IMR-90 (cell line): Measurements from ENCODE around the gene TAAR8. TPM values are rescaled to one million over a fixed set of nuclear protein-coding genes. Genes with fewer than 3 reads are reported as not detected.

ENCODE experiments used
- ATAC-seq: fragments of 200-7000 bp; cut with Tn5 transposase; 2 replicates; pipeline ENCODE4 v1.9.1; 2020; ENCODE audit warnings: low read depth, mild to moderate bottlenecking, moderate library complexity
- BruUV-seq: library from RNA; stranded (reverse); fragments of 400-500 nt; replicated peaks from 2 replicates; lab custom pipeline; 2021; lab: Mats Ljungman, UMichigan
- CTCF ChIA-PET: fragments of 300-600 bp; formaldehyde crosslinking; extraction: SDS; loops from one replicate; lab custom pipeline; 2021; ENCODE audit warnings: antibody characterized with exemption; lab: Yijun Ruan, JAX
- POLR2A ChIA-PET: fragments of 300-600 bp; sonication (Branson Sonifier 250); formaldehyde crosslinking; loops from one replicate; lab custom pipeline; 2022; ENCODE audit warnings: antibody characterized with exemption; ENCODE audit not compliant: unreplicated experiment; lab: Charles Lee
- DNase-seq: peaks from one replicate; pipeline ENCODE4 v3.0.0; 2013
- H2AFZ ChIP-seq: replicated peaks from 2 replicates; pipeline ENCODE3; 2013; ENCODE audit warnings: low read length, mild to moderate bottlenecking; ENCODE audit not compliant: poor library complexity
- H2AK5ac ChIP-seq: 2 replicates; pipeline ENCODE4 v1.6.1; 2013; ENCODE audit warnings: low read depth, low read length, inconsistent platforms
- H2AK9ac ChIP-seq: replicated peaks from 2 replicates; pipeline ENCODE3; 2013; ENCODE audit warnings: mild to moderate bottlenecking, low read depth, low read length, moderate library complexity; ENCODE audit not compliant: poor library complexity
- H2BK120ac ChIP-seq: 2 replicates; pipeline ENCODE4 v1.6.1; 2013; ENCODE audit warnings: low read depth, low read length, inconsistent platforms
- H2BK15ac ChIP-seq: 3 replicates; pipeline ENCODE4 v1.6.1; 2013; ENCODE audit warnings: low read depth, low read length, inconsistent platforms
- H2BK20ac ChIP-seq: 2 replicates; pipeline ENCODE4 v1.6.1; 2013; ENCODE audit warnings: low read depth, mild to moderate bottlenecking, inconsistent platforms, low read length, moderate library complexity
- H2BK5ac ChIP-seq: 2 replicates; pipeline ENCODE4 v1.6.1; 2013; ENCODE audit warnings: mild to moderate bottlenecking, low read depth, low read length, inconsistent platforms; ENCODE audit not compliant: poor library complexity, severe bottlenecking
- H3K14ac ChIP-seq: replicated peaks from 2 replicates; pipeline ENCODE4 v1.6.1; 2013; ENCODE audit warnings: low read depth, low read length, inconsistent platforms
- H3K18ac ChIP-seq: 2 replicates; pipeline ENCODE4 v1.6.1; 2013; ENCODE audit warnings: low read depth, low read length, control low read depth
- H3K23ac ChIP-seq: 2 replicates; pipeline ENCODE4 v1.6.1; 2013; ENCODE audit warnings: low read depth, low read length, inconsistent platforms
- H3K27ac ChIP-seq: 2 replicates; pipeline ENCODE4 v1.5.1; 2013; ENCODE audit warnings: mild to moderate bottlenecking, control low read depth, low read length; ENCODE audit not compliant: insufficient read depth
- H3K27me3 ChIP-seq: 2 replicates; pipeline ENCODE4 v1.6.1; 2013; ENCODE audit warnings: low read length; ENCODE audit not compliant: control insufficient read depth, insufficient read depth
- H3K36me3 ChIP-seq: 2 replicates; pipeline ENCODE4 v1.6.1; 2013; ENCODE audit warnings: low read length, mixed read lengths; ENCODE audit not compliant: control insufficient read depth, insufficient read depth
- H3K4ac ChIP-seq: 2 replicates; pipeline ENCODE4 v1.6.1; 2013; ENCODE audit warnings: low read depth, low read length, inconsistent platforms
- H3K4me1 ChIP-seq: 2 replicates; pipeline ENCODE4 v1.6.1; 2013; ENCODE audit warnings: low read length, mixed read lengths; ENCODE audit not compliant: control insufficient read depth, insufficient read depth
- H3K4me2 ChIP-seq: 2 replicates; pipeline ENCODE4 v1.6.1; 2013; ENCODE audit warnings: low read depth, mild to moderate bottlenecking, control low read depth, low read length, moderate library complexity
- H3K4me3 ChIP-seq: 2 replicates; pipeline ENCODE4 v1.5.1; 2013; ENCODE audit warnings: low read depth, mild to moderate bottlenecking, control low read depth, low read length, moderate library complexity; ENCODE audit not compliant: insufficient read depth
- H3K56ac ChIP-seq: 2 replicates; pipeline ENCODE4 v1.6.1; 2013; ENCODE audit warnings: low read length, inconsistent platforms; ENCODE audit not compliant: insufficient read depth; ENCODE audit errors: extremely low read depth
- H3K79me1 ChIP-seq, 2 experiments: 2 replicates each; pipeline ENCODE4 v1.6.1; 2013; ENCODE audit warnings: low read length in 2 of 2, inconsistent platforms in 1 of 2, low read depth in 1 of 2
- H3K9ac ChIP-seq: 2 replicates; pipeline ENCODE4 v1.6.1; 2013; ENCODE audit warnings: low read depth, low read length, control low read depth
- H3K9me1 ChIP-seq: 2 replicates; pipeline ENCODE4 v1.6.1; 2013; ENCODE audit warnings: low read length, inconsistent platforms; ENCODE audit not compliant: insufficient read depth
- H3K9me3 ChIP-seq: 2 replicates; pipeline ENCODE4 v1.6.1; 2013; ENCODE audit warnings: low read length; ENCODE audit not compliant: control insufficient read depth, insufficient read depth
- H4K20me1 ChIP-seq: 2 replicates; pipeline ENCODE4 v1.6.1; 2013; ENCODE audit warnings: low read length, inconsistent platforms; ENCODE audit not compliant: insufficient read depth
- H4K5ac ChIP-seq: 2 replicates; pipeline ENCODE4 v1.6.1; 2013; ENCODE audit warnings: mild to moderate bottlenecking, low read depth, low read length, control low read depth
- H4K8ac ChIP-seq, 2 experiments: 2 replicates each; pipeline ENCODE4 v1.6.1; 2013; ENCODE audit warnings: low read depth in 2 of 2, low read length in 2 of 2, control low read depth in 1 of 2, inconsistent platforms in 1 of 2
- H4K91ac ChIP-seq: 2 replicates; pipeline ENCODE4 v1.6.1; 2013; ENCODE audit warnings: low read depth, low read length, inconsistent platforms; ENCODE audit not compliant: insufficient read depth
- BHLHE40 ChIP-seq: fragments of 150-350 bp; IDR thresholded peaks from 2 replicates; pipeline ENCODE4 v1.6.1; 2016; ENCODE audit warnings: mild to moderate bottlenecking, low read depth, low read length
- CEBPB ChIP-seq: IDR thresholded peaks from 2 replicates; pipeline ENCODE4 v1.6.1; 2012; ENCODE audit warnings: low read depth, low read length, improper control_type of control experiment
- CHD1 ChIP-seq: IDR thresholded peaks from 2 replicates; pipeline ENCODE4 v1.6.1; 2012; ENCODE audit warnings: low read depth, low read length, improper control_type of control experiment
- FOS ChIP-seq: fragments of 150-350 bp; IDR thresholded peaks from 2 replicates; pipeline ENCODE4 v1.6.1; 2016; ENCODE audit warnings: low read depth, low read length
- MXI1 ChIP-seq: IDR thresholded peaks from 2 replicates; pipeline ENCODE4 v1.6.1; 2012; ENCODE audit warnings: low read depth, mild to moderate bottlenecking, low read length, moderate library complexity, borderline replicate concordance
- NFE2L2 ChIP-seq: fragments of 150-350 bp; IDR thresholded peaks from 2 replicates; pipeline ENCODE4 v1.6.1; 2016; ENCODE audit warnings: low read depth, mild to moderate bottlenecking, low read length
- POLR2A ChIP-seq: IDR thresholded peaks from 2 replicates; pipeline ENCODE4 v1.6.1; 2012; ENCODE audit warnings: mild to moderate bottlenecking, low read depth, low read length
- RAD21 ChIP-seq: IDR thresholded peaks from 2 replicates; pipeline ENCODE4 v1.6.1; 2012; ENCODE audit warnings: low read length, improper control_type of control experiment
- RCOR1 ChIP-seq: IDR thresholded peaks from 2 replicates; pipeline ENCODE4 v1.6.1; 2012; ENCODE audit warnings: mild to moderate bottlenecking, low read length, improper control_type of control experiment; ENCODE audit not compliant: insufficient replicate concordance
- RFX5 ChIP-seq: IDR thresholded peaks from 2 replicates; pipeline ENCODE4 v1.8.0; 2012; ENCODE audit warnings: low read depth, mild to moderate bottlenecking, low read length, moderate library complexity
- SMC3 ChIP-seq: fragments of 150-350 bp; IDR thresholded peaks from 2 replicates; pipeline ENCODE4 v1.6.1; 2016; ENCODE audit warnings: low read depth, mild to moderate bottlenecking, antibody characterized with exemption, low read length, moderate library complexity
- WGBS, 2 experiments: methylation state at CpG; one replicate each; pipeline versions ENCODE4 v1.1.5 to v1.1.7; 2013; ENCODE audit warnings: missing lambda C conversion rate in 2 of 2; ENCODE audit not compliant: insufficient read length in 1 of 2; ENCODE audit errors: extremely low coverage in 2 of 2; 5-methylcytosine and 5-hydroxymethylcytosine counted together
- dilution Hi-C: fragments of 300-500 bp; cut with HindIII; formaldehyde crosslinking; loops from one replicate; pipeline ENCODE4 v1.14.3; 2018; ENCODE audit warnings: low sequenced_read_pairs; ENCODE audit not compliant: unreplicated experiment
- in situ Hi-C: fragments of 300-500 bp; cut with MboI; formaldehyde crosslinking; loops from 3 replicates; pipeline ENCODE4 v1.14.3; 2019; ENCODE audit warnings: low sequenced_read_pairs, inconsistent platforms, mixed read lengths
- intact Hi-C: fragments of 100-400 bp; cut with micrococcal nuclease; formaldehyde crosslinking; loops from 2 replicates; pipeline ENCODE4 v1.10.0; 2022
- polyA plus RNA-seq, 3 experiments: library from polyadenylated mRNA; depleted of rRNA; stranded (reverse); fragments of >200 nt; gene quantifications; 2 replicates each; pipeline ENCODE4 v1.2.3, GENCODE V29; 2012; ENCODE audit warnings: low replicate concordance in 1 of 3
- total RNA-seq: library from RNA; depleted of rRNA; stranded (reverse); fragments of >200 nt; gene quantifications from 2 replicates; pipeline ENCODE4 v1.2.3, GENCODE V29; 2012
- TF ChIP-seq, protein P1 (sequence below): conservative IDR thresholded peaks from 2 replicates; pipeline ENCODE4 v1.5.1; 2012; ENCODE audit warnings: mild to moderate bottlenecking, low read depth, low read length, improper control_type of control experiment
- TF ChIP-seq, protein P2 (sequence below): fragments of 150-350 bp; IDR thresholded peaks from 2 replicates; pipeline ENCODE4 v1.6.1; 2016; ENCODE audit warnings: low read depth, mild to moderate bottlenecking, low read length, moderate library complexity, borderline replicate concordance
- TF ChIP-seq, protein P3 (sequence below): fragments of 150-350 bp; IDR thresholded peaks from 2 replicates; pipeline ENCODE4 v1.6.1; 2017; ENCODE audit warnings: mild to moderate bottlenecking, antibody characterized with exemption, low read length, low read depth

Gene TAAR8
- total and polyA plus RNA-seq, 2 of the 4 experiments (the other 2 are of a cell fraction), result not detected

DNA sequence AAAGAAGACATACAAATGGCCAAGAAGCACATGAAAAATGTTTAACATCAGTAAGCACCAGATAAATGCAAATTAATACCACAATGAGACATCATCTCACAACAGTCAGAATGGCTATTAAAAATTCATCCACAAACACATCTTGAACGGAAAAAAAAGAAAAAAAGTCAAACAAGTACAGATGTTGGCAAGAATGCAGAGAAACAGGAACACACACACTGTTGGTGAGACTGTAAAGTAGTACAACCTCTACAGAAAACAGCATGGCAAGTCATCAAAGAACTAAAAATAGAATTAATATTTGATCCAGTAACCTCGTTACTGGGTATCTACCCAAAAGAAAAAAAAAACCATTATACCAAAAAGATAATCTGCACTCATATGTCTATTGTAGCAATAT is 46.0 kb upstream of the TAAR8 start:
- in situ Hi-C loops, result no loop called here
- Histone ChIP-seq H2AK9ac (no peak overlapping the region), H3K23ac (no peak overlapping the region), H3K9me1 (peaks cover 9% of the 10 kb centered on the region; the same call in 1 of the 2 replicates), H3K27me3 (no peaks in the 10 kb centered on the region), H2AFZ (no peak overlapping the region), H4K8ac (no peak overlapping the region), H4K91ac (no peak overlapping the region), H2BK5ac (no peak overlapping the region), H3K14ac (no peak overlapping the region), H3K9me3 (no peaks in the 10 kb centered on the region), H2BK120ac (no peak overlapping the region), H3K4me1 (peaks cover 6% of the 10 kb centered on the region), H2BK15ac (no peak overlapping the region), H3K4me3 (no peak overlapping the region), H2AK5ac (no peak overlapping the region), H4K5ac (no peak overlapping the region), H3K36me3 (peaks cover 4% of the 10 kb centered on the region; the same call in 1 of the 2 replicates), H3K27ac (no peak overlapping the region), H3K4me2 (no peak overlapping the region), H4K20me1 (peaks cover 58% of the 10 kb centered on the region; the same call in 1 of the 2 replicates), H3K56ac (no peak overlapping the region), H3K18ac (no peak overlapping the region), H3K9ac (no peak overlapping the region), H2BK20ac (no peak overlapping the region), H3K79me1 (peaks cover 45 to 66% of the 10 kb centered on the region in 2 experiments), H3K4ac (no peak overlapping the region)
- no peak for TF ChIP-seq FOS
- TF ChIP-seq CEBPB, result no peak
- TF ChIP-seq NFE2L2, result no peak
- TF ChIP-seq RAD21, result no peak
- no peak for TF ChIP-seq BHLHE40
- TF ChIP-seq SMC3, result no peak
- no peak for TF ChIP-seq CHD1
- TF ChIP-seq, protein P1, sequence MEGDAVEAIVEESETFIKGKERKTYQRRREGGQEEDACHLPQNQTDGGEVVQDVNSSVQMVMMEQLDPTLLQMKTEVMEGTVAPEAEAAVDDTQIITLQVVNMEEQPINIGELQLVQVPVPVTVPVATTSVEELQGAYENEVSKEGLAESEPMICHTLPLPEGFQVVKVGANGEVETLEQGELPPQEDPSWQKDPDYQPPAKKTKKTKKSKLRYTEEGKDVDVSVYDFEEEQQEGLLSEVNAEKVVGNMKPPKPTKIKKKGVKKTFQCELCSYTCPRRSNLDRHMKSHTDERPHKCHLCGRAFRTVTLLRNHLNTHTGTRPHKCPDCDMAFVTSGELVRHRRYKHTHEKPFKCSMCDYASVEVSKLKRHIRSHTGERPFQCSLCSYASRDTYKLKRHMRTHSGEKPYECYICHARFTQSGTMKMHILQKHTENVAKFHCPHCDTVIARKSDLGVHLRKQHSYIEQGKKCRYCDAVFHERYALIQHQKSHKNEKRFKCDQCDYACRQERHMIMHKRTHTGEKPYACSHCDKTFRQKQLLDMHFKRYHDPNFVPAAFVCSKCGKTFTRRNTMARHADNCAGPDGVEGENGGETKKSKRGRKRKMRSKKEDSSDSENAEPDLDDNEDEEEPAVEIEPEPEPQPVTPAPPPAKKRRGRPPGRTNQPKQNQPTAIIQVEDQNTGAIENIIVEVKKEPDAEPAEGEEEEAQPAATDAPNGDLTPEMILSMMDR, result no peak
- TF ChIP-seq, protein P2, sequence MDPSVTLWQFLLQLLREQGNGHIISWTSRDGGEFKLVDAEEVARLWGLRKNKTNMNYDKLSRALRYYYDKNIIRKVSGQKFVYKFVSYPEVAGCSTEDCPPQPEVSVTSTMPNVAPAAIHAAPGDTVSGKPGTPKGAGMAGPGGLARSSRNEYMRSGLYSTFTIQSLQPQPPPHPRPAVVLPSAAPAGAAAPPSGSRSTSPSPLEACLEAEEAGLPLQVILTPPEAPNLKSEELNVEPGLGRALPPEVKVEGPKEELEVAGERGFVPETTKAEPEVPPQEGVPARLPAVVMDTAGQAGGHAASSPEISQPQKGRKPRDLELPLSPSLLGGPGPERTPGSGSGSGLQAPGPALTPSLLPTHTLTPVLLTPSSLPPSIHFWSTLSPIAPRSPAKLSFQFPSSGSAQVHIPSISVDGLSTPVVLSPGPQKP, result no peak
- TF ChIP-seq, protein P3, sequence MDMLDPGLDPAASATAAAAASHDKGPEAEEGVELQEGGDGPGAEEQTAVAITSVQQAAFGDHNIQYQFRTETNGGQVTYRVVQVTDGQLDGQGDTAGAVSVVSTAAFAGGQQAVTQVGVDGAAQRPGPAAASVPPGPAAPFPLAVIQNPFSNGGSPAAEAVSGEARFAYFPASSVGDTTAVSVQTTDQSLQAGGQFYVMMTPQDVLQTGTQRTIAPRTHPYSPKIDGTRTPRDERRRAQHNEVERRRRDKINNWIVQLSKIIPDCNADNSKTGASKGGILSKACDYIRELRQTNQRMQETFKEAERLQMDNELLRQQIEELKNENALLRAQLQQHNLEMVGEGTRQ, result no peak
- TF ChIP-seq POLR2A, result no peak
- no peak for TF ChIP-seq RCOR1
- no peak for TF ChIP-seq RFX5
- TF ChIP-seq MXI1, result no peak
- ATAC-seq (no peak), DNase-seq (no peak)
- POLR2A ChIA-PET, result no interaction called here
- dilution Hi-C loops, result no loop called here
- WGBS, 2 experiments, result no CpG with 5 or more reads among the region's 2 CpGs
- intact Hi-C loops, result no loop called here
- no TSS peak for BruUV-seq
- CTCF ChIA-PET, result no interaction called here
